Neural crest cell (in vitro differentiated cells): ENCODE results near the gene RPL7L1. TPM values are rescaled to one million over a fixed set of nuclear protein-coding genes. Genes with fewer than 3 reads are reported as not detected.

Source experiments
- DNase-seq: peaks from one replicate; pipeline ENCODE4 v3.0.0; 2021; ENCODE audit warnings: low read depth, mixed read lengths, low spot score
- H3K27ac Mint-ChIP-seq: one replicate; pipeline ENCODE4 v1.8.0; 2021; ENCODE audit warnings: mild to moderate bottlenecking, mixed read lengths; ENCODE audit not compliant: unreplicated experiment
- H3K27me3 Mint-ChIP-seq: 2 replicates; pipeline ENCODE4 v1.8.0; 2021; ENCODE audit warnings: low read depth, mild to moderate bottlenecking, mixed read lengths
- H3K36me3 Mint-ChIP-seq: 2 replicates; pipeline ENCODE4 v1.8.0; 2021; ENCODE audit warnings: low read depth, mild to moderate bottlenecking, mixed read lengths
- H3K4me1 Mint-ChIP-seq: 2 replicates; pipeline ENCODE4 v1.8.0; 2021; ENCODE audit warnings: mixed read lengths
- H3K4me3 Mint-ChIP-seq: one replicate; pipeline ENCODE4 v1.8.0; 2021; ENCODE audit warnings: mild to moderate bottlenecking, mixed read lengths
- H3K9me3 Mint-ChIP-seq: 2 replicates; pipeline ENCODE4 v1.8.0; 2021; ENCODE audit warnings: mixed read lengths
- total RNA-seq: library from RNA; stranded (reverse); gene quantifications from 2 replicates; pipeline ENCODE4 v1.2.1, GENCODE V29; 2021
- TF ChIP-seq, protein P1 (sequence below): fragments of 200-600 bp; sonication (generic); conservative IDR thresholded peaks from 2 replicates; pipeline ENCODE4 v1.5.0; 2021; ENCODE audit warnings: antibody characterized with exemption, mild to moderate bottlenecking

RPL7L1 gene
- total RNA-seq, 1 donor from 2014 or later, result 103 TPM

DNA sequence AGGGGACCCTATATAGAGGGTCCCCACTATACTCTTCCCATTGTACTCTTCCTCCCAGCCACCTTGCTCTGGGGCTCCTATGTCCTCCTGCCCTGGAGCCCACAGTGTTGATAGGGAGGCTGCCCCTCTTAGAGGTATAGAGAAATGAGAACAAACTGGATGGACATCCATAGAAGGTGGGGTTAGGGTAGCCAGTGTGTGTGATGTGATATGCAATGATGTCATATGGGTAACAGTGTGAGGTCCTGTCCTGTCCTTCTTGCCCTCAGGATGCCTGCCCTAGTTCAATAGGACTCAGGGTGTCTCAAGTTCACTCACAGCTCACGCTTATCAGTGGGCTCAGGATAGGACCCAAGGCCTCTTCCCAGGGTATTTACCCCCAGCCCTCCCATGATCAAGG is 36.9 kb downstream of the RPL7L1 start:
- no peaks in the 10 kb centered on the region for H3K27me3 Mint-ChIP-seq
- H3K27ac Mint-ChIP-seq, result no peak overlapping the region
- peaks cover 1% of the 10 kb centered on the region for H3K4me1 Mint-ChIP-seq
- no peak for DNase-seq
- TF ChIP-seq, protein P1, sequence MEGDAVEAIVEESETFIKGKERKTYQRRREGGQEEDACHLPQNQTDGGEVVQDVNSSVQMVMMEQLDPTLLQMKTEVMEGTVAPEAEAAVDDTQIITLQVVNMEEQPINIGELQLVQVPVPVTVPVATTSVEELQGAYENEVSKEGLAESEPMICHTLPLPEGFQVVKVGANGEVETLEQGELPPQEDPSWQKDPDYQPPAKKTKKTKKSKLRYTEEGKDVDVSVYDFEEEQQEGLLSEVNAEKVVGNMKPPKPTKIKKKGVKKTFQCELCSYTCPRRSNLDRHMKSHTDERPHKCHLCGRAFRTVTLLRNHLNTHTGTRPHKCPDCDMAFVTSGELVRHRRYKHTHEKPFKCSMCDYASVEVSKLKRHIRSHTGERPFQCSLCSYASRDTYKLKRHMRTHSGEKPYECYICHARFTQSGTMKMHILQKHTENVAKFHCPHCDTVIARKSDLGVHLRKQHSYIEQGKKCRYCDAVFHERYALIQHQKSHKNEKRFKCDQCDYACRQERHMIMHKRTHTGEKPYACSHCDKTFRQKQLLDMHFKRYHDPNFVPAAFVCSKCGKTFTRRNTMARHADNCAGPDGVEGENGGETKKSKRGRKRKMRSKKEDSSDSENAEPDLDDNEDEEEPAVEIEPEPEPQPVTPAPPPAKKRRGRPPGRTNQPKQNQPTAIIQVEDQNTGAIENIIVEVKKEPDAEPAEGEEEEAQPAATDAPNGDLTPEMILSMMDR, result no peak
- no peaks in the 10 kb centered on the region for H3K36me3 Mint-ChIP-seq
- H3K9me3 Mint-ChIP-seq, result no peaks in the 10 kb centered on the region
- H3K4me3 Mint-ChIP-seq, result no peak overlapping the region

DNA sequence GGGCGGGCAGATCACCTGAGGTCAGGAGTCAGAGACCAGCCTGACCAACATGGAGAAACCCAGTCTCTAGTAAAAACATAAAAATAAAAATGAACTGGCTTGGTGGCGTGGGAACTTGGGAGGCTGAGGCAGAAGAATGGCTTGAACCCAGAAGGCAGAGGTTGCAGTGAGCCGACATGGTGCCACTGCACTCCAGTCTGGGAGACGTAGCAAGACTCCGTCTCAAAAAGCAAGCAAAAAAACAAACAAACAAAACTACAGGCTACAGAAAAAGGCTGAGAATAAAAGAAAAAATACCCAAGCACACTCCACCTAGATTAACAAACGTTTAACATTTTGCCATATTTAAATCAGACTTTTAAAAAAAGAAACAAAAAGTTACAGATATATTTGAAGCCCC is 42.4 kb downstream of the RPL7L1 start:
- H3K27ac Mint-ChIP-seq, result no peak overlapping the region
- TF ChIP-seq, protein P1, result no peak
- H3K27me3 Mint-ChIP-seq, result no peaks in the 10 kb centered on the region
- H3K4me1 Mint-ChIP-seq, result no peaks in the 10 kb centered on the region
- H3K36me3 Mint-ChIP-seq, result no peaks in the 10 kb centered on the region
- no peak overlapping the region for H3K4me3 Mint-ChIP-seq
- no peaks in the 10 kb centered on the region for H3K9me3 Mint-ChIP-seq
- no peak for DNase-seq

DNA sequence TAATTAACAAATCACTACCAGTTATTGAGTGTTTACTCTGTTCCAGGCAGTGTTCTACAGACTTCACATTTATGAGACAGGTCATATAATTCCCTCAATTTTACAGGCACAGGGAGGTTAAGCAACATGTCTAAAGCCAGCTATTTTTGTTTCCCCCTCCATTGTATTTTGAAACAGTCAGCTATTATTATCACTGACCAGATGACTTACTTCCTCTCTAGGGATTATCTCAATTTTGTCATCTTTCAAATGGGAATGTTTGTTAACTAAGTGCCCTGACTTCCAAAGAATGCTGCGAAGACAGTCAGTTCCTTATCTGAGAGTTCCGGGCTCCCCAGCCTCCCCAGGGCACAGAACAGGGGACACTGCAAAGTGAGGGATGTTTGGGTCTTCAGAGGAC is 44.2 kb downstream of the RPL7L1 start:
- no peaks in the 10 kb centered on the region for H3K36me3 Mint-ChIP-seq
- no peaks in the 10 kb centered on the region for H3K9me3 Mint-ChIP-seq
- TF ChIP-seq, protein P1, result no peak
- H3K4me3 Mint-ChIP-seq, result no peak overlapping the region
- DNase-seq, result no peak
- H3K27ac Mint-ChIP-seq, result no peak overlapping the region
- peaks cover 5% of the 10 kb centered on the region for H3K4me1 Mint-ChIP-seq
- no peaks in the 10 kb centered on the region for H3K27me3 Mint-ChIP-seq

DNA sequence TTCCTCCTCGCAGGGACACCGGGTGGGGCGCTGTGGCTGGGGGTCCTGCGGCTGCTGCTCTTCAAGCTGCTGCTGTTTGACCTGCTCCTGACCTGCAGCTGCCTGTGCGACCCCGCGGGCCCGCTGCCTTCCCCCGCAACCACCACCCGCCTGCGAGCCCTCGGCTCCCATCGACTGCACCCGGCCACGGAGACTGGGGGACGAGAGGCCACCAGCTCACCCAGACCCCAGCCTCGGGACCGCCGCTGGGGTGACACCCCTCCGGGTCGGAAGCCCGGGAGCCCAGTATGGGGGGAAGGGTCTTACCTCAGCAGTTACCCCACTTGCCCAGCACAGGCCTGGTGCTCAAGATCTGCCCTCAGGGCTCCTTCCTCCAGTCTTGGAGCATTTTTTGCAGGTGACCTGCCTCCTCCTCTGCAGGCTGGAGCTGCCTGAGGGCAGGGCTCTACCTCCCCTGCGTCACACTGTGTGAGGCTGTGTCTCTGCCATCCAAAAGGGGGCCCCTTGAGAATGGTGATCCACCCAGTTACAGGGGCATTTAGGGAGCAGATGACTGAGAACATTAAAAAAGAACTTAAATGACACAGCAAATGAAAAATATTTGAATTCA is 45.9 kb downstream of the RPL7L1 start:
- Mint-ChIP-seq H3K9me3 (no peaks in the 10 kb centered on the region), H3K36me3 (no peaks in the 10 kb centered on the region), H3K27ac (no peak overlapping the region), H3K4me3 (peak overlapping the region; percentile 20), H3K4me1 (peaks cover 18% of the 10 kb centered on the region), H3K27me3 (no peaks in the 10 kb centered on the region)
- DNase-seq, result no peak
- TF ChIP-seq, protein P1, result no peak

DNA sequence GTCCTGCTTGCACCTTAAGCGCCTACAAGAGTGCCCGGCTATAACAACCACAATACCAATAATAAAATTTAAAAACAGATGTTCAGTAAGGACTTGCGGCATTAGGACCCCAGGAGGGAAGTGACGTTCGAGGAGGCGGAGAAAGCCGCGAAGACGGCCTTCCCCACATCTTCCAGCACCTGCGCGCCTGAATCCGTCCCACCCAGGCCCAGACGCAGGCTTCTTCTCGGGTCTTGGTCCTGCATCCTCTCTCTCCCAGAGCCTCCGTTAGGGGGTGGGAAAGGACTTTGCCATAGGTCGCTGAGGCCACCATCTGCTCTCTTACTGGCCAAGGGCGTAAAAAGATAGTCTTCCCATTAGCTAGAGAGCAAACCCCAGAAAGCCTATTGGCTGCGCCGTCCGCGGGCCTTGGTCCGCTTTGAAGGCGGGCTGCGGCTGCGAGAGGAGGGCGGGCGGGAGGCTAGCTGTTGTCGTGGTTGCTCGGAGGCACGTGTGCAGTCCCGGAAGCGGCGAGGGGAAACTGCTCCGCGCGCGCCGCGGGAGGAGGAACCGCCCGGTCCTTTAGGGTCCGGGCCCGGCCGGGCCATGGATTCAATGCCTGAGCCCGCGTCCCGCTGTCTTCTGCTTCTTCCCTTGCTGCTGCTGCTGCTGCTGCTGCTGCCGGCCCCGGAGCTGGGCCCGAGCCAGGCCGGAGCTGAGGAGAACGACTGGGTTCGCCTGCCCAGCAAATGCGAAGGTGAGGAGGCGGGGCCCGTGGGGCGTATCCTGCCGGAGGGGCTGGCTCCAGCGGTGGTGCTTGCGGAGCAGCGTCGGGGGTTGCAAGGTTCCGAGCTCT is 49.8 kb downstream of the RPL7L1 start, which contains the start of gene CNPY3:
CNPY3 (plus strand) TSS at position 495 of the 835 bp plus-strand sequence; CDS start at position 586, 91 bp downstream.
- TF ChIP-seq, protein P1, result no peak
- peak within 1 kb of the TSS; percentile 100 for H3K4me3 Mint-ChIP-seq
- H3K9me3 Mint-ChIP-seq, result no peaks in the 10 kb centered on the region
- no peaks in the 10 kb centered on the region for H3K27me3 Mint-ChIP-seq
- peak; percentile 86 for DNase-seq
- peaks cover 42% of the 10 kb centered on the region for H3K4me1 Mint-ChIP-seq
- H3K27ac Mint-ChIP-seq, result peak within 1 kb of the TSS; percentile 99
- H3K36me3 Mint-ChIP-seq, result no peaks in the 10 kb centered on the region
